Prostate gland (tissue), 2 donors: ENCODE measurements around the gene EFR3B. TPM values are rescaled to one million over a fixed set of nuclear protein-coding genes. Genes with fewer than 3 reads are reported as not detected.
"Not testable (repeated sequence)": the region's sequence is repeated elsewhere in the genome, so short reads cannot be mapped to it uniquely, and the experiment has no call there.

ENCODE experiments used
- DNase-seq: peaks from one replicate; pipeline ENCODE4 v3.0.0-alpha.2; 2019; ENCODE audit warnings: low spot score
- H3K27ac ChIP-seq, 2 donors: fragments of 200-600 bp; sonication (generic); 2 replicates each; pipeline ENCODE4 v1.5.1; 2017 to 2019
- H3K27me3 ChIP-seq: fragments of 200-600 bp; sonication (generic); replicated peaks from 2 replicates; pipeline ENCODE4 v1.5.1; 2019; ENCODE audit not compliant: insufficient read depth
- H3K36me3 ChIP-seq, 2 donors: fragments of 200-600 bp; sonication (generic); 1 replicate in 1 of 2; 2 replicates in 1 of 2; pipeline versions ENCODE4 v1.5.1 to v1.8.1; 2017 to 2019
- H3K4me1 ChIP-seq: fragments of 200-600 bp; sonication (generic); replicated peaks from 2 replicates; pipeline ENCODE4 v1.5.1; 2019
- H3K4me3 ChIP-seq, 2 donors: fragments of 200-600 bp; sonication (generic); 2 replicates each; pipeline ENCODE4 v1.5.1; 2017 to 2019
- H3K9me3 ChIP-seq: fragments of 200-600 bp; sonication (generic); 2 replicates; pipeline ENCODE4 v1.5.1; 2017
- CTCF ChIP-seq, 4 experiments: fragments of 200-600 bp in 2 of 4; fragments of 450-650 bp in 2 of 4; sonication (generic) in 2 of 4; IDR thresholded peaks; 1 replicate in 3 of 4; 2 replicates in 1 of 4; pipeline ENCODE4 v1.5.1; 2016 to 2019; ENCODE audit warnings: antibody characterized with exemption in 4 of 4, mild to moderate bottlenecking in 2 of 4, moderate library complexity in 2 of 4
- POLR2A ChIP-seq: fragments of 450-650 bp; IDR thresholded peaks from one replicate; pipeline ENCODE4 v1.6.1; 2016; ENCODE audit warnings: antibody characterized with exemption, mild to moderate bottlenecking
- POLR2AphosphoS5 ChIP-seq: sonication (generic); formaldehyde crosslinking; IDR thresholded peaks from one replicate; pipeline ENCODE4 v1.6.1; 2017; ENCODE audit warnings: antibody characterized with exemption
- WGBS: methylation state at CpG from one replicate; pipeline ENCODE4 v1.1.5; 2018; 5-methylcytosine and 5-hydroxymethylcytosine counted together
- intact Hi-C: fragments of 100-400 bp; cut with DNase I; formaldehyde crosslinking; loops from one replicate; pipeline ENCODE4 v1.14.2; 2022
- total RNA-seq, 2 donors: library from RNA; depleted of rRNA; stranded (reverse); fragments of >200 nt; gene quantifications; one replicate each; pipeline ENCODE4 v1.1.0, GENCODE V29; 2016

Gene EFR3B
- total RNA-seq, 2 donors from 2014 or later = 0.14 to 1.6 TPM

GRCh38 chr2:25149646-25150045 is 107.8 kb downstream of the EFR3B start:
- H3K27me3 ChIP-seq = no peaks in the 10 kb centered on the region
- H3K4me1 ChIP-seq = no peaks in the 10 kb centered on the region
- H3K4me3 ChIP-seq = no peak overlapping the region
- TF ChIP-seq POLR2A (no peak), POLR2AphosphoS5 (no peak), CTCF (IDR thresholded peaks at IDR 0.05) (no peak)
- 94% methylated on average over 6 of the region's 6 CpGs for WGBS
- intact Hi-C loops = no loop called here
- H3K36me3 ChIP-seq = no peaks in the 10 kb centered on the region
- no peak for DNase-seq
- no peaks in the 10 kb centered on the region for H3K9me3 ChIP-seq
- H3K27ac ChIP-seq = no peak overlapping the region

GRCh38 chr2:25150993-25151392 is 109.1 kb downstream of the EFR3B start:
- intact Hi-C loops = not testable (repeated sequence)

GRCh38 chr2:25151718-25152117 is 109.8 kb downstream of the EFR3B start:
- TF ChIP-seq POLR2AphosphoS5 = no peak
- intact Hi-C loops = no loop called here
- Histone ChIP-seq H3K27ac (no peak overlapping the region), H3K36me3 (no peaks in the 10 kb centered on the region), H3K4me1 (no peaks in the 10 kb centered on the region), H3K4me3 (no peak overlapping the region), H3K9me3 (no peaks in the 10 kb centered on the region), H3K27me3 (no peaks in the 10 kb centered on the region)
- 89% methylated on average over 12 of the region's 12 CpGs for WGBS
- DNase-seq = no peak

More at GRCh38 chr2:25150993-25151392, 109.1 kb downstream of the EFR3B start:
- H3K27ac ChIP-seq, H3K27me3 ChIP-seq, H3K36me3 ChIP-seq, DNase-seq, H3K9me3 ChIP-seq, H3K4me1 ChIP-seq, H3K4me3 ChIP-seq: not testable (repeated sequence)
- WGBS = 87% methylated on average over 5 of the region's 5 CpGs

GRCh38 chr2:25155401-25155800 is 113.5 kb downstream of the EFR3B start:
- no peak for DNase-seq
- Histone ChIP-seq H3K36me3 (no peaks in the 10 kb centered on the region), H3K27me3 (no peaks in the 10 kb centered on the region), H3K9me3 (no peaks in the 10 kb centered on the region), H3K4me1 (no peaks in the 10 kb centered on the region), H3K4me3 (no peak overlapping the region), H3K27ac (no peak overlapping the region)
- no peak for TF ChIP-seq POLR2AphosphoS5
- no peak for TF ChIP-seq POLR2A
- TF ChIP-seq CTCF (IDR thresholded peaks at IDR 0.05) = no peak
- intact Hi-C loops = no loop called here
- WGBS = 87% methylated on average over 10 of the region's 10 CpGs

GRCh38 chr2:25158096-25158852 is 116.4 kb downstream of the EFR3B start:
- WGBS = 95% methylated on average over 11 of the region's 11 CpGs
- Histone ChIP-seq H3K27ac (no peak overlapping the region), H3K4me1 (no peaks in the 10 kb centered on the region), H3K27me3 (no peaks in the 10 kb centered on the region), H3K36me3 (no peaks in the 10 kb centered on the region), H3K4me3 (no peak overlapping the region), H3K9me3 (no peaks in the 10 kb centered on the region)
- no peak for TF ChIP-seq POLR2A
- no peak for TF ChIP-seq CTCF (IDR thresholded peaks at IDR 0.05)
- TF ChIP-seq POLR2AphosphoS5 = no peak
- intact Hi-C loops = no loop called here
- no peak for DNase-seq

- Histone ChIP-seq H3K27me3 (no peaks in the 10 kb centered on the region), H3K9me3 (no peaks in the 10 kb centered on the region), H3K4me1 (no peaks in the 10 kb centered on the region), H3K36me3 (no peaks in the 10 kb centered on the region), H3K27ac (no peak overlapping the region), H3K4me3 (no peak overlapping the region)
- intact Hi-C loops = no loop called here
- TF ChIP-seq CTCF (IDR thresholded peaks at IDR 0.05) (no peak), POLR2A (no peak), POLR2AphosphoS5 (no peak)
- WGBS = 75% methylated on average over 8 of the region's 8 CpGs
- no peak for DNase-seq
These were observed 118.1 kb downstream of the EFR3B start for GRCh38 chr2:25159949-25160348.
